Measurements from ENCODE around the gene ROBO1.

The ROBO1 gene

GRCh38 chr3:79421273-79421672 lies 346.5 kb downstream of the ROBO1 start:
- no peaks in the 10 kb centered on the region for H3K4me1 ChIP-seq (ENCODE audit: control insufficient read depth in 2 of 2, insufficient read depth in 2 of 2, low read length in 2 of 2)
- H3K9me3 ChIP-seq (ENCODE audit: control insufficient read depth in 2 of 2, low read length in 2 of 2) = no peaks in the 10 kb centered on the region
- H3K9ac ChIP-seq (ENCODE audit: low read depth in 1 of 2, low read length in 2 of 2) = no peak overlapping the region
- no peak overlapping the region for H3K27ac ChIP-seq (ENCODE audit: low read depth in 2 of 2, low read length in 2 of 2)
- H3K4me3 ChIP-seq (ENCODE audit: low read length in 2 of 2) = no peak overlapping the region
- no peaks in the 10 kb centered on the region for H3K27me3 ChIP-seq (ENCODE audit: control insufficient read depth in 2 of 2, insufficient read depth in 2 of 2, low read length in 2 of 2)
- H3K36me3 ChIP-seq (ENCODE audit: control insufficient read depth in 2 of 2, insufficient read depth in 2 of 2, low read length in 2 of 2) = no peaks in the 10 kb centered on the region

GRCh38 chr3:79418855-79419621 lies 348.8 kb downstream of the ROBO1 start:
- no peaks in the 10 kb centered on the region for H3K9me3 ChIP-seq (ENCODE audit: control insufficient read depth in 2 of 2, low read length in 2 of 2)
- no peak overlapping the region for H3K9ac ChIP-seq (ENCODE audit: low read depth in 1 of 2, low read length in 2 of 2)
- H3K27ac ChIP-seq (ENCODE audit: low read depth in 2 of 2, low read length in 2 of 2) = no peak overlapping the region
- H3K4me1 ChIP-seq (ENCODE audit: control insufficient read depth in 2 of 2, insufficient read depth in 2 of 2, low read length in 2 of 2) = no peaks in the 10 kb centered on the region
- no peak overlapping the region for H3K4me3 ChIP-seq (ENCODE audit: low read length in 2 of 2)
- H3K27me3 ChIP-seq (ENCODE audit: control insufficient read depth in 2 of 2, insufficient read depth in 2 of 2, low read length in 2 of 2) = no peaks in the 10 kb centered on the region
- no peaks in the 10 kb centered on the region for H3K36me3 ChIP-seq (ENCODE audit: control insufficient read depth in 2 of 2, insufficient read depth in 2 of 2, low read length in 2 of 2)

GRCh38 chr3:79415356-79415755 lies 352.4 kb downstream of the ROBO1 start:
- Histone ChIP-seq H3K4me1 (ENCODE audit: control insufficient read depth in 2 of 2, insufficient read depth in 2 of 2, low read length in 2 of 2) (no peaks in the 10 kb centered on the region), H3K4me3 (ENCODE audit: low read length in 2 of 2) (no peak overlapping the region), H3K27ac (ENCODE audit: low read depth in 2 of 2, low read length in 2 of 2) (no peak overlapping the region), H3K27me3 (ENCODE audit: control insufficient read depth in 2 of 2, insufficient read depth in 2 of 2, low read length in 2 of 2) (no peaks in the 10 kb centered on the region), H3K36me3 (ENCODE audit: control insufficient read depth in 2 of 2, insufficient read depth in 2 of 2, low read length in 2 of 2) (no peaks in the 10 kb centered on the region), H3K9me3 (ENCODE audit: control insufficient read depth in 2 of 2, low read length in 2 of 2) (no peaks in the 10 kb centered on the region), H3K9ac (ENCODE audit: low read depth in 1 of 2, low read length in 2 of 2) (no peak overlapping the region)

- H3K9me3 ChIP-seq (ENCODE audit: control insufficient read depth in 2 of 2, low read length in 2 of 2) = no peaks in the 10 kb centered on the region
- no peaks in the 10 kb centered on the region for H3K27me3 ChIP-seq (ENCODE audit: control insufficient read depth in 2 of 2, insufficient read depth in 2 of 2, low read length in 2 of 2)
- no peak overlapping the region for H3K27ac ChIP-seq (ENCODE audit: low read depth in 2 of 2, low read length in 2 of 2)
- H3K4me1 ChIP-seq (ENCODE audit: control insufficient read depth in 2 of 2, insufficient read depth in 2 of 2, low read length in 2 of 2) = no peaks in the 10 kb centered on the region
- no peak overlapping the region for H3K4me3 ChIP-seq (ENCODE audit: low read length in 2 of 2)
- H3K36me3 ChIP-seq (ENCODE audit: control insufficient read depth in 2 of 2, insufficient read depth in 2 of 2, low read length in 2 of 2) = no peaks in the 10 kb centered on the region
- H3K9ac ChIP-seq (ENCODE audit: low read depth in 1 of 2, low read length in 2 of 2) = no peak overlapping the region
These were observed 353.0 kb downstream of the ROBO1 start for GRCh38 chr3:79414806-79415205.

- Histone ChIP-seq H3K27ac (ENCODE audit: low read depth in 2 of 2, low read length in 2 of 2) (no peak overlapping the region), H3K36me3 (ENCODE audit: control insufficient read depth in 2 of 2, insufficient read depth in 2 of 2, low read length in 2 of 2) (no peaks in the 10 kb centered on the region), H3K9ac (ENCODE audit: low read depth in 1 of 2, low read length in 2 of 2) (no peak overlapping the region), H3K27me3 (ENCODE audit: control insufficient read depth in 2 of 2, insufficient read depth in 2 of 2, low read length in 2 of 2) (no peaks in the 10 kb centered on the region), H3K9me3 (ENCODE audit: control insufficient read depth in 2 of 2, low read length in 2 of 2) (no peaks in the 10 kb centered on the region), H3K4me1 (ENCODE audit: control insufficient read depth in 2 of 2, insufficient read depth in 2 of 2, low read length in 2 of 2) (no peaks in the 10 kb centered on the region), H3K4me3 (ENCODE audit: low read length in 2 of 2) (no peak overlapping the region)
These were observed 353.8 kb downstream of the ROBO1 start for GRCh38 chr3:79414035-79414434.

GRCh38 chr3:79412537-79412936 lies 355.3 kb downstream of the ROBO1 start:
- Histone ChIP-seq H3K27me3 (ENCODE audit: control insufficient read depth in 2 of 2, insufficient read depth in 2 of 2, low read length in 2 of 2) (no peaks in the 10 kb centered on the region), H3K27ac (ENCODE audit: low read depth in 2 of 2, low read length in 2 of 2) (no peak overlapping the region), H3K9me3 (ENCODE audit: control insufficient read depth in 2 of 2, low read length in 2 of 2) (no peaks in the 10 kb centered on the region), H3K4me3 (ENCODE audit: low read length in 2 of 2) (no peak overlapping the region), H3K4me1 (ENCODE audit: control insufficient read depth in 2 of 2, insufficient read depth in 2 of 2, low read length in 2 of 2) (no peaks in the 10 kb centered on the region), H3K36me3 (ENCODE audit: control insufficient read depth in 2 of 2, insufficient read depth in 2 of 2, low read length in 2 of 2) (no peaks in the 10 kb centered on the region), H3K9ac (ENCODE audit: low read depth in 1 of 2, low read length in 2 of 2) (no peak overlapping the region)

- Histone ChIP-seq H3K27me3 (ENCODE audit: control insufficient read depth in 2 of 2, insufficient read depth in 2 of 2, low read length in 2 of 2) (no peaks in the 10 kb centered on the region), H3K36me3 (ENCODE audit: control insufficient read depth in 2 of 2, insufficient read depth in 2 of 2, low read length in 2 of 2) (no peaks in the 10 kb centered on the region), H3K4me1 (ENCODE audit: control insufficient read depth in 2 of 2, insufficient read depth in 2 of 2, low read length in 2 of 2) (no peaks in the 10 kb centered on the region), H3K9ac (ENCODE audit: low read depth in 1 of 2, low read length in 2 of 2) (no peak overlapping the region), H3K4me3 (ENCODE audit: low read length in 2 of 2) (no peak overlapping the region), H3K27ac (ENCODE audit: low read depth in 2 of 2, low read length in 2 of 2) (no peak overlapping the region), H3K9me3 (ENCODE audit: control insufficient read depth in 2 of 2, low read length in 2 of 2) (no peaks in the 10 kb centered on the region)
These were observed 357.2 kb downstream of the ROBO1 start for GRCh38 chr3:79410617-79411016.

- no peaks in the 10 kb centered on the region for H3K4me1 ChIP-seq (ENCODE audit: control insufficient read depth in 2 of 2, insufficient read depth in 2 of 2, low read length in 2 of 2)
- H3K4me3 ChIP-seq (ENCODE audit: low read length in 2 of 2) = no peak overlapping the region
- no peak overlapping the region for H3K9ac ChIP-seq (ENCODE audit: low read depth in 1 of 2, low read length in 2 of 2)
- no peaks in the 10 kb centered on the region for H3K9me3 ChIP-seq (ENCODE audit: control insufficient read depth in 2 of 2, low read length in 2 of 2)
- H3K27me3 ChIP-seq (ENCODE audit: control insufficient read depth in 2 of 2, insufficient read depth in 2 of 2, low read length in 2 of 2) = no peaks in the 10 kb centered on the region
- no peak overlapping the region for H3K27ac ChIP-seq (ENCODE audit: low read depth in 2 of 2, low read length in 2 of 2)
- no peaks in the 10 kb centered on the region for H3K36me3 ChIP-seq (ENCODE audit: control insufficient read depth in 2 of 2, insufficient read depth in 2 of 2, low read length in 2 of 2)
These were observed 357.7 kb downstream of the ROBO1 start for GRCh38 chr3:79410136-79410535.

- Histone ChIP-seq H3K27me3 (ENCODE audit: control insufficient read depth in 2 of 2, insufficient read depth in 2 of 2, low read length in 2 of 2) (no peaks in the 10 kb centered on the region), H3K27ac (ENCODE audit: low read depth in 2 of 2, low read length in 2 of 2) (no peak overlapping the region), H3K4me1 (ENCODE audit: control insufficient read depth in 2 of 2, insufficient read depth in 2 of 2, low read length in 2 of 2) (no peaks in the 10 kb centered on the region), H3K4me3 (ENCODE audit: low read length in 2 of 2) (no peak overlapping the region), H3K36me3 (ENCODE audit: control insufficient read depth in 2 of 2, insufficient read depth in 2 of 2, low read length in 2 of 2) (no peaks in the 10 kb centered on the region), H3K9me3 (ENCODE audit: control insufficient read depth in 2 of 2, low read length in 2 of 2) (no peaks in the 10 kb centered on the region), H3K9ac (ENCODE audit: low read depth in 1 of 2, low read length in 2 of 2) (no peak overlapping the region)
These were observed 361.6 kb downstream of the ROBO1 start for GRCh38 chr3:79406175-79406574.

GRCh38 chr3:79405183-79405582 lies 362.6 kb downstream of the ROBO1 start:
- H3K27ac ChIP-seq (ENCODE audit: low read depth in 2 of 2, low read length in 2 of 2) = no peak overlapping the region
- no peaks in the 10 kb centered on the region for H3K4me1 ChIP-seq (ENCODE audit: control insufficient read depth in 2 of 2, insufficient read depth in 2 of 2, low read length in 2 of 2)
- H3K36me3 ChIP-seq (ENCODE audit: control insufficient read depth in 2 of 2, insufficient read depth in 2 of 2, low read length in 2 of 2) = no peaks in the 10 kb centered on the region
- H3K9ac ChIP-seq (ENCODE audit: low read depth in 1 of 2, low read length in 2 of 2) = no peak overlapping the region
- H3K4me3 ChIP-seq (ENCODE audit: low read length in 2 of 2) = no peak overlapping the region
- no peaks in the 10 kb centered on the region for H3K27me3 ChIP-seq (ENCODE audit: control insufficient read depth in 2 of 2, insufficient read depth in 2 of 2, low read length in 2 of 2)
- H3K9me3 ChIP-seq (ENCODE audit: control insufficient read depth in 2 of 2, low read length in 2 of 2) = no peaks in the 10 kb centered on the region

All from mucosa of rectum (tissue), 2 donors.